GM19025 (cell line): Measurements from ENCODE around the gene SLC35F1.

ENCODE experiments used
- ATAC-seq: cut with Tn5 transposase; IDR thresholded peaks from one replicate; pipeline ENCODE4 v1.9.1; 2021; ENCODE audit warnings: mild to moderate bottlenecking, low read depth, moderate library complexity; ENCODE audit not compliant: unreplicated experiment

The SLC35F1 gene

DNA sequence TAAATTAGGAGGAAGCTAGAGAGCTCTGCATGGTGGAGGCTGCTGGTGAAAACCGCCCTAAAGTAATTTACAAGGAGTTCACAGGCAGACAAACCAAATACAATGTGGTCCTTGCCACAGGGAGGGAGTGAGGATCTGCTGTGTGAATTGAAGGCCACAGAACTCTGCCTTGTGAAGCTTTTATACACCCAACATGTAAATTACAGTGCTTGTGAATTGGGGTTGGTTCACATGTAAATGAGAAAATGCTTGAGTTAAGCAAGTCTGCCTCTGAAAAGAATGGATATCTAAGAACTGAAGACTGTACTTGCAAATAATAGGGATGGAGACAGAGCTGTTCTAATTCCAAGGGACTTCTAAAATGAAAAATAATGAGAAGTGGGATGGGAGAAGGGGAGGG is 194.2 kb downstream of the SLC35F1 start:
- ATAC-seq, result no peak

DNA sequence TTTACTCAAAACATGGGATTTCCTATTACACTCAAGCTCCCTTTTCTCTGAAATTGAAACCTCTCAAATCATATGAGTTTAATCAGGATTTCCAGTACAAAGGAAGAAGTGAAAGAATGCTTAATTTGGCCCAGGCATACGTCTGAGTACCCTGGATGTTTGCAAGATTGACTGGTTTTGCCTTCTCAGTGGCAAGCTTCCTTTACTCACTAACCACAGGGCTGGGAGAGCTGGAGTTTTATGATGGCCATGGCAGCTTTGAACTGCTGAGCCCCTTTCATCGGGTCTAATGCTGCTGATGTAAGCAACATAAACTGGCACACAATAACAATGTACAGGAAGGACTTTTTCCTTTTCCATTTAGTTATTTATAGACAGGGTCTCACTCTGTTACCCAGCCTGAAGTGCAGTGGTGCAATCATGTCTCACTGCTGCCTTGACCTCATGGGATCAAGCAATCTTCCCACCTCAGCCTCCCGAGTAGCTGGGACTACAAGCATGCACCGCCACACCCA is 194.8 kb downstream of the SLC35F1 start:
- no peak for ATAC-seq

DNA sequence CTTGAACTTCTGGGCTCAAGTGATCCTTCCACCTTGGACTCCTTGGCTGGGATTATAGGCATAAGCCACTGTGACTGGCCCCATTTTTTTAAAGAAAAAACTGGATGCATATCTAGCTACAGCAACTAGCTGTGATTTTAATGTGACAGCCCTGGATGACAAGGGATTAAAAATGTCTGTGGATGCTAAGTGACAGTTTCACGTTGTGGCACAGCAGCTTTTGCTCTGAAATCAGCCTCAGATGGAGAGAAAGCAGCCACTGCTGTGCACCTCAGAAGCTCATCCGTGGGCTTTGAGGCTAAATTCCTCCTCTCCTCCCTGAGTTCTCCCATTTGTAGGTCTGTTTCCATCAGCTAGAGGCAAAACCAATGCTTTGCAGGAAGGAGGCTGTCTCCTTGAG is 195.3 kb downstream of the SLC35F1 start:
- no peak for ATAC-seq

DNA sequence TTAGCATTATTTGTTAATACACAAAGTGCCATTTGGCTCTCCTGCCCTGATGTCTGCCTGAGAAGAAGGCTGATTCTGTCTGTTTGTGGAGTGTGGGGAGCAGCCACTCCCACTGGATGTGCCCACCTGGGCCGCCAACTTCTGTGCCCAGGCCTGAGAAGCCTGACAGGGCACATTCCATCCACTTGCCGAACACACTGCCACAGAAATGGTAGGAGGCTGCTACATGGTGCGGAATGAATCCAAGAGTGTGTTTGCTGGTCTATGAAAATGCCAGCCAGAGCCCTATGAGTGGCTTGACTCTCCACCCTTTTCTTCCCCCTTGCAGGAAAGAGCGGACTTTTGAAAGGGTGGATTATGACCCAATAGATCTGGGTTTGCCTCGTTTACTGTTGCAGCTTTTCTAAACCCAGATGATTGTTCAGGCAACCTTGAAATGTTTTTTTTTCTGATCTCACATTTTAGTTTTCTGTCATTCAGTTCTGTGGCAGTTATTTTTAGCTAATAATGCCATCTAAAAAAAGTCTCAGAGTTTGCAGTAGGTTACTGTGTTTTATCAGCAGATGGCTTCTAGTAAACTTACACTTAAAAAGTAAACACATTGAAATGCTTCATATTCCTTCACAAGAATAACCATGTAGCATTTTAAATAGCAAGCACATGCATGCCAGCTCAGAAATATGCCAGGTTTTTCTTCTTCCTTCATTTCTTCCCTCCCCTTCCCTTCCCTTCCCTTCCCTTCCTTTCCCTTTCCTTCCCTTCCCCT is 196.5 kb downstream of the SLC35F1 start:
- no peak for ATAC-seq

DNA sequence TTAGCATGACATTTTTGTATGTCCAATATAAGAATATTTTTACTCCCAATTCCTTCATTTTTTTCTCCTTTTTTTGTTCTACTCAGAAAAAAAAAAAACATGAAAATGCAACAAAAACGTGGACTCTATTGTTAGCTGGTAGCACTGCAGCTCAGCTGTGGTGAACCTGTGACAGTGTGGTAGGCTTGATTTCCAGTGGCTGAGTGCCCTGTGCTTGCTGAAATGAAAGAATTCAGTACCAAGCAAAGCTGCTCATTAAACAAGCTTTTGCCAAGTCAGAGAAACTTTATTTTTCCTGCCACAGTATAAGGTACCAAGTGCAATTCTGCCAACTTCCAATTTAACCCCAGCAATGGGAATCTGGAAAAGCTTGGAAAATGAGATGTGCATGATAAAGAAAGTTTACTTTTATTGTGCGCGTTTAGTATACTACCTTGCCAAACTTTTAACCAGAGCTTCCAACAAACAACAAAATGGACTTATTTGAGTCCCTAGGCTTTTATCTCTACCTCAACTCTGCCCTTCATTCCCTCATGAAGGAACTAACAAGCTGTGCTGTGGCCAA is 215.2 kb downstream of the SLC35F1 start:
- no peak for ATAC-seq

DNA sequence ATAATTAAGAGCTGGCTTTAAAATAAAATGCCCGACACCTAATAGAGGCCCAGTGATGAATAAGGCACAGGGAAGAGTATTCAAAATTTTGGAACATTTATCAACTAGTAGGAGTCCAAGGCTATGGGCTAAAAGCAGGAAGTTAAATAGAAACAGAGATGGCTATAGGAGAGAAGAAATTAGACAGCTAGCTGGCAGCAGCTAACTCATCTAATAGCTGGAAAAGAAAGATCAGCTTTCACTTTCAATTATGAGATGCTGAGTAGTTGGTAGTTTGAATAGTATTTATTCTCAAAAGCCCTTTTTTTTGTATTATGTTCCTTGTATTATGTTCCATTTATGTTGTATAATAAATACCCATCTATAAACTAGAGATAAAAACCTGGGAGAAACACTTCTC is 215.7 kb downstream of the SLC35F1 start:
- ATAC-seq, result no peak

DNA sequence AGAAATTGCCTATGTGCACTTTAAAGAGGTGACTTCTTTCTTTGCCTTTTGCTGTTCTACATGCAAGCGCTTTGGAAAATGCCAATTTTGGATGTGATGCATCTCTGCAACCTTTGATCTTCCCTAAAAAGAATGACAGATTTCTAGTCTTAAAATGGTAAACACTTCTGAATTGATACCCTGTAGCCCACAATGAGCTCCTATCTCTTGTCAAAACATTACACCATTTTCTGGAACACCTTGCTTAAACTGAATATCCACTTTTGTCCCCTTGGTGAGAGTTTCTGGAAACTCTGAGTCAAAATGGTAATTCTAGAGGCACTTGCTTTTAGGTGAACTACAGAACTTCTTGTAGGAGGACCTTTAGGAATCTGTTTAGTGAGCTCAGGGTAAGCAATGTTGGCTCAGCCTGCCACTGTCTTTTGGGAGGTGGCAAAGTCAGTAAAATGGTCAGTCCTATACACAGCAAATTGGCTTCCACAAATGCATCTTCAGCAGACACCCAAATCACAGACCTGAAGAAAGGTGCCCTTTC is 216.5 kb downstream of the SLC35F1 start:
- ATAC-seq, result no peak

DNA sequence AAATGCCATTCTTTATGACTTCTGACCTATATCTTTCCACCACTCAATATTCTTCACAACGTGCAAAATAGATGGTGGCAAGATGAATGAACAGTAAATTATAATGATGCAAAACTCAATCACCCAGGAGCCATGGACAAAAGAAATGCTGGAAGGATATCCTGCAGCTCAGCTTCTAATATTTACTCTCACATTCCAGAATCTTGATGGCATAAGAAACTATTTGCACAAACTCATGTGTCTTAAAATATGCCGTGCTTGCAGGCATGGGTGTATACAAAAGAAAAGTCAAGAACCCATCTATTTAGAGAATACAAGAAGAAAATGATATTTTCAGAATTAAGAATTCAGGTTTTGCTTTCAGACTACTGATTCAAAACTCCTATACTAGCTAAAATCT is 217.8 kb downstream of the SLC35F1 start:
- ATAC-seq, result no peak

DNA sequence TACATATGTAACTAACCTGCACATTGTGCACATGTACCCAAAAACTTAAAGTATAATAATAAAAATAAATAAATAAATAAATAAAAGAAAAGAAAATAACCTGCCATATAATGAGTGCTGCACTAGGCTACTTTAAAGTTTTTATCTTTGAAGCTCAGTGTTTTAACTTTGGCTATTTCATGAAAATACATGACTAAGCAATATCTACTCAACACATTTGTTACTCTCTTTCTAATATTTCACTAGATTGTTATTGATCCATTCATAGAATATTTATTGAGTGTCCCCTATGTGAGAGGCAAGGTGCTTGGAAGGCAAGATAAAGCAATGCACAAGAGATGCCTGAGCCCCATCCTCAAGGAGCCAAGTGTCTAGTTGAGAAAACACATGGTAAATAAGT is 221.7 kb downstream of the SLC35F1 start:
- ATAC-seq, result no peak

DNA sequence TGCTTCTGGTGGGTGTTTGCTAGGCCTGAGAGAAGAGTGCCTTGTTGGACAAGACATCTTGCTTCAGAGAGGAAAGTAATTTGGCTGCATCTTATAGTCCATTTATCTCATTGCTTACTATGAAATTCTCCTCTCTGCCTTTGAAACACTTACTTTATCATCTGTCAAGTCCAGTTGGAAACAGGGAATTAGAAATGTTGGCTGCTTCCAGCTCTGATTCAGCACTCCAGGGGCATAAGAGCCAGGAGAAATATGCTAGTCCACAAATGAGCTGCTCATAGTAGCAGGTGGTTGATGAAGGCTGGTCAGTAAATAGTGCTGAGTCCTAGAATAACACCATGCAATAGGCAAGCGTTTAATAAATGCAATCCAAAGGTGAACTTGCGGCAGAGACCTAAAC is 227.1 kb downstream of the SLC35F1 start:
- no peak for ATAC-seq

DNA sequence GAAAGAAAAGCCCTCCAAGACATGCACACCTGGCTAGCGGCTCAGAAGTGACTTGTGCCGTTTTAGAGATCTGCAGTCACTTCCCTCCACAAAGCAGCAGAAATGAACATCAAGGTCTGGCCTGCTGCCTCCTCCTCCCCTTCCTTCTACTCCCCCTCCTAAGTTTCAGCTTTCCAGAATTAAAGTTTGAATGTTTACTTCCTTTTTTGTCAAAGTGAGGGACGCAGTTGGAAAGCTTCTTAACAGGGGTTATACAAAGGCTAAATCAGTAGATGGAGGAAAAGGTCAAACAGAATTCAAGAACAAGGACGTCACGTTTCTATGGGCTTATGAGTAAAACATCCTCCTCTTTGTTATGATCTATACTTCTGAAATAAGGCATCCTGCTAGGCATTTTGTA is 227.7 kb downstream of the SLC35F1 start:
- ATAC-seq, result no peak

DNA sequence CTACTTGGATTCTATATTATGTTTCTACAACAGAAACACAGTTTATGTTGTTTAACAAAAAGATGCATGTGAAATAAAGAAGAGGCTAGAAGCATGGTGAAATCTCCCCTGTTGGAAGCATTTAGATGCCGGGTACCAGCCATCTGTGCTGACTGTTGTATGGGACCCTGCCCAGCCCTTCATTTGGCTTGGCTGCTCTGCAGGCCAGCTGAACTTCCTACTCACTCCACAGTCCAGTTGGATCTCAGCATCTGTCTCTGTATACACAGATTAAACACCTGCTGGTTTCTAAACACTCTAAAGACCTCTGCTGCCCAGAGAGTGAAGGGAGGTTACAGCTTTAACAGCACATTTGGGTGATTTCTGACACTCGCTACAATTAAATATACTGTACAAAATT is 228.3 kb downstream of the SLC35F1 start:
- ATAC-seq, result no peak

DNA sequence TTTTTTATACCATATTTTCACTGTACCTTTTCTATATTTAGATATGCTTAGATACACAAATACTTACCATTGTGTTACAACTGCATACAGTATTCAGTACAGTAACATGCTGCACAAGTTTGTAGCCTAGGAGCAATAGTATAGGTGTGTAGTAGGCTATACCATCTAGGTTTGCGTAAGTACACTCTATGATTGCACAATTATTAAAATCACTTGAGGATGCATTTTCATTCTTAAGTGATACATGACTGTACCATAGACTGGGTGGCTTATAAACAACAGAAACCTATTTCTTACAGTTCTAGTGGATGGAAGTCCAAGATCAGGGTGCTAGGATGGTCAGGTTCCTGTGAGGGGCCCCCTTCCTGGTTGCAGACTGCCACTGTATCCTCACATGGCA is 234.1 kb downstream of the SLC35F1 start:
- no peak for ATAC-seq

DNA sequence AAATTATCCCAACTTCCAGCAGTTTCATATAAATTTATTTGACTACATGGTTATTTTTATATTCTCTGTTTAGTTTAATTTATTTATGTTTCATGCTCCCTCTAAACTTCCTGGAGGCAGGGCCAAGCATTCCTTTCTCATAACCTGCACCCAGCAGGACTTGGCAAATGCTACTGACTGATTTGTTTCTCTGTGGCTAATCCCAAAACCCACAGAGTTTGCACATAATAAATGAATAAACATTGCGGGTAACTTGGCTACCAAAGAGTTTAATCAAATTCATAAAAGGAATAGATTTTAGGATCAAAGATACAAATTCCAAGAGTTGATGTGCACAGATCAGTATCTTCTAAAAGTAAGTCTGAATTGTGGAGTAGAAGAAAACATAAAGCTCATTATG is 239.5 kb downstream of the SLC35F1 start:
- no peak for ATAC-seq

DNA sequence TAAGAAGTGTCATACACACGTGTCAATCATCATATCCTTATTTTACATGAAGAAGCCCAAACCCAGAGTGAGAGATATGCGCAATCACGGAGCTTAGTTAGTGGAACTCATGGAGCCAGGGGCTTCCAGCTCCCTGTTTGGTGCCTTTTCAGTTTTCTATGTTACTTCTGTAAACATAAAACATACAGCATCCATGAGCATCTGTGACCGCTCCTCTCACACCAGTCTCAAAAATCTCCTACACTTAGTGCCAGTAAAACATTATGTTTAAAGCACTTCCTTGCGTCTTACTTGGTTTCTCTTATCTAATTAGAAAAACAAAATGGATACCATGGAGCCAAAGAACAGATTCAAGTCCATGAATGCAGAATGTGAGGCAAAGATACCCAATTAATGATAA is 240.4 kb downstream of the SLC35F1 start:
- ATAC-seq, result no peak

DNA sequence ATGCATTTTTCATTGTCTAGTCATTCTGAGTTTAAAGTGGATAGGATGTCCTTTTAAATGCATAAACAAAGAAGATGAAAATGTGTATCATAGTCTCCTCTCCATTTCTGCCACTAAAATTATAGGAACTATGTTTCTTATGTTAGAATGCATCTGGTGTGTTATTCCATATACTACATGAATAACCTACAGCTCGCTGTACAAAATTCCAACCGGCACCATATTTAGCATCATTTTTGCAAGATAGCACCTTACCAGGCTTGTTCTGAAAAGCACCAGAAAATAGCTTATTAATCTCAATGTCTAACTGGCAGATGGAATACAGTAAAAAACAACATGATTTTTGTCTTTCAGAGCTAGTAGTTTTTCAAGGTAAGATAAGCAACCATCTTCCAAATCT is 241.5 kb downstream of the SLC35F1 start:
- no peak for ATAC-seq

DNA sequence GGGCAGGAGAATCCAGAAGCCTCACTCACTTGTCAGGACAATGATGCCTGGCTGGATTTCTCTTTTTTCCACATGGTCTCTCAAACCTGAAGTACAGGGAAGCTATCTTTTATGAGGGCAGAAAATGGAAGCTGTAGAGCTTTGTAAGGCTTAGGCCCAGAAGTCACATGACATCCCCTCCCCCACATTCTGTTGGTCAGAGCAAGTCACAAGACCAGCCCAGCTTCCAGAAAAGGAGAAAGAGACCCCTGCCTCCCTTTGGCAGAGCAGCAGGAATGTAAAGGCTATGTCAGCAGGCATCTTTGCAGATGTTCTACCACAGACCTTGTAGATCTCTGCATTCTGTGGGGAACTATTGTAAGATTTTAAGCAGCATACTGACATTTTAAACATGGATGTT is 245.5 kb downstream of the SLC35F1 start:
- no peak for ATAC-seq

DNA sequence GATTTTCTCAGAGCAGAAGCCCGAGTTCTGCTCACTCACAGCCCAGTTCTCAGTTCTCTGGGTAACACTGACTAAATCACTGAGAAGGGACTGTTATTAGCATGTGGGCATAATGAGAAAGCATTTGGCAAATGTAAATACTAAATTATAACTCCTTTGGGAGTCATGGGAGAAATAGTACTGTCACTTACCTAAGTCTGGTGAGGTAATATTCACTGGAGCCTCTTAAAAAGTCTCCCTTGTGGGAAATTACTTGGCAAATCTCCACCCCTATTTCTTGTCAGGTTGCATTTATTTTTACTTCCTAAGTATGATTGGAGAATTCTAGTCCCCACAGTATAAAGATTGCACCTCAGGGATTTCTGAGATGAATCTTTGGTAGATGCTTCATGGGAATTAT is 254.3 kb downstream of the SLC35F1 start:
- ATAC-seq, result no peak

DNA sequence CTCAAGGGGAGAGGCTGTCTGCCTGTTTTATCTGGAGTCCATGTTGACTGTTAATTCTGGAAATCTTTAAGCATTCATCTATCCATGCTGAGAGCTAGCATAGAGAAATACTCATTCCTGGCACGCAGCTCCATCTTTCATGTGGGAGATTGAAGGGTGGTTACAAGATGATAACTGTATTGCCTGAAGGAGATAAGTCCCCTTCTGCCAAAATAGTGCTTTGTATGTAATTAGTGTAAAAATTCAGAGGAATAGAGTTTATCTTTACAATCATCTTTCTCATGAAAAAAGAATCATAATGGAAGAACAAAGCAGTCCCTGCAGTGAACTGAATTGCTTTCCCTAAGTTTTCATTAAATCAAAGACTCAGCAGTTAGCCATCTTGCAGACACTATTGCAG is 256.5 kb downstream of the SLC35F1 start:
- ATAC-seq, result no peak

DNA sequence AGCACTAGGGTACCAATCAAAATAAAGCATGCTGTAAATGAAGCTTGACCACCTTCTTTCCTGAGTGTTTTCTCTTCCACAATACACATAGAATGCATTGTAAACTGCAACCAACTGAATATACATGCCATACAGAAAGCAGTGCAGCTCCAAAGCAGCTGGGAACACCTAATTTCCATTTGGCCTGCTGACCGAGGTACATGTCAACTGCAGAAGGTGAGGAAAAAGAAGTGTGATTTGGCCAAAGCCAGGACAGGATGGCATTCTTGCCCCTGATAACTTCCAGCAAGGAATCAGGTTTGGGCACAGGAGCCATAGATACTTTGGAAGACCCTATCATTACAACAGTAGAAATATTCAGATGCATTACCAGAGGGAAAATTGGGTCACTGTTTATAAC is 258.4 kb downstream of the SLC35F1 start:
- ATAC-seq, result no peak

DNA sequence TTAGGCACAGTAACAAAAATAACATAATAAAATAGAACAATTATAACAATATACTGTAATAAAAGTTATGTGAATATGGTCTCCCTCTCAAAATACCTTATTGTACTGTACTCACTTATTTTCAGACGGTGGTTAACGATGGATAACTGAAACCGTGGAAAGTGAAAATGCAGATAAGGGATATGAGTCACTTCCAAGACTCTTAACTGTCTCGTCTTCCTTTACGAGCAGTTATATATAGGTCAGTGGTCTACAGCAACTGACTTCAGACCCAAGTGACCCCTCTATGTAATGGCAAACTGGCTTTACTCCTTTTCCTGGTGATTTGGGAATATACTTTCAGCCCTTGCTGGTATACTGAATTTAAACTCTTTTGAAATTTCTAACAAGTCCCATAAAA is 261.4 kb downstream of the SLC35F1 start:
- no peak for ATAC-seq

DNA sequence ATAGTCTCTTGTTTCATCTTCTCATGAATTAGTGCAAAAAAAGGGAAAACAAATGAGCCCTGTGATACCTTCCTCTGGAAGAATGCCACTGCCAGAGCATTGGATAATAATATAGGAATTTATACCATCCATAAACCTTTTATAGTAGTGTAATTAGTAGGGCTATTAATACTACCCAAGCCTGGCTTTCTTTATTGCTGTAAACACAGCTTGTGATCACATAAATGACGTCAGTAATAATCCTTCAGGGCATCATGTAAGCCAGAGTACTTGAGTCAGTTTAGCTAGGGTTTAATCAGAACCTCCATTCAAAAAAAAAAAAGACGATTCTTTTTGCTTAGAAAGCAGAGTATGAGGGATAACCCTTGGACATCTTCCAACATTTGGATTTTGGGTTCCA is 264.8 kb downstream of the SLC35F1 start:
- ATAC-seq, result no peak
